ENCODE results near the gene MAML3.

The MAML3 gene

DNA sequence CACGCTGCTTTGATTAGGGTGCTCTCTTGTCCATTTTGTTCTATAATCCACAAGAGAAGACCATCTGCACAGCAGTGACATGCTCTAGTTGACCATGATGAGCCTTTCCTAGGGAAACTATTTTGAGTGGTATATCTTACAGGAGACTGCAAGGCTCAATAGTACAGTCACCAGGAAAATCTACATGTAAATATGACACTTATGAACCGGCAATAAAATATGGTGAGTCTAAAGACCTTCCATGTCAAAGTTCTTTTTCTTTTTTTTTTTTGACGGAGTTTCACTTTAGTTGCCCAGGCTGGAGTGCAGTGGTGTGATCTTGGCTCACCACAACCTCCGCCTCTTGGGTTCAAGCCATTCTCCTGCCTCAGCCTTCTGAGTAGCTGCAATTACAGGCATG, 384.6 kb downstream of the MAML3 start:
- Histone ChIP-seq H3K36me3 (ENCODE audit: insufficient read depth, low read depth, low read length) (no peaks in the 10 kb centered on the region), H3K27ac (ENCODE audit: low read length) (no peak overlapping the region), H3K4me3 (ENCODE audit: low read length) (no peak overlapping the region), H3K9me3 (ENCODE audit: insufficient read depth, low read depth, low read length) (no peaks in the 10 kb centered on the region), H3K4me1 (ENCODE audit: insufficient read depth, low read length) (no peaks in the 10 kb centered on the region), H3K27me3 (ENCODE audit: insufficient read depth, low read length) (no peaks in the 10 kb centered on the region), H3K9ac (ENCODE audit: low read depth, low read length) (no peak overlapping the region)

DNA sequence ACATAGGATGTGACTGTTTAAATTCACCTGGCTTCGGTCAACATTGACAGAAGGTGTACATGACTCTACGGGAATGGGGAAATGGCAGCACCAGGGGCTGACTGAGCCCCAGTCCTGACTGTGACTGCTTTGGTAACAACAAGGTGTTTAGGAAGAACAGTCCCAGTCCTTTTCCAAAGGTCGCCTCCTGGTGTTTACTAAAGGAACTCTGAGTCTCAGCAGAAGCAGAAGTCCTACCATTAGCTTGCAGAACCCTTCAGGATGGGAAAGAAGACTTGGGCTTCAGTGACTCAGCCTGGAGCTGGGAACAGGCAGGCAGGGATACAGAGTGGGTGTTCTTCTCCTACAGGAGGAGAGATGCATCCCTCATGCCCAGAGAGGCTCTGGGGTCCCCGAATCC, 385.1 kb downstream of the MAML3 start:
- Histone ChIP-seq H3K4me1 (ENCODE audit: insufficient read depth, low read length) (no peaks in the 10 kb centered on the region), H3K9me3 (ENCODE audit: insufficient read depth, low read depth, low read length) (no peaks in the 10 kb centered on the region), H3K4me3 (ENCODE audit: low read length) (no peak overlapping the region), H3K36me3 (ENCODE audit: insufficient read depth, low read depth, low read length) (no peaks in the 10 kb centered on the region), H3K9ac (ENCODE audit: low read depth, low read length) (no peak overlapping the region), H3K27ac (ENCODE audit: low read length) (no peak overlapping the region), H3K27me3 (ENCODE audit: insufficient read depth, low read length) (no peaks in the 10 kb centered on the region)

DNA sequence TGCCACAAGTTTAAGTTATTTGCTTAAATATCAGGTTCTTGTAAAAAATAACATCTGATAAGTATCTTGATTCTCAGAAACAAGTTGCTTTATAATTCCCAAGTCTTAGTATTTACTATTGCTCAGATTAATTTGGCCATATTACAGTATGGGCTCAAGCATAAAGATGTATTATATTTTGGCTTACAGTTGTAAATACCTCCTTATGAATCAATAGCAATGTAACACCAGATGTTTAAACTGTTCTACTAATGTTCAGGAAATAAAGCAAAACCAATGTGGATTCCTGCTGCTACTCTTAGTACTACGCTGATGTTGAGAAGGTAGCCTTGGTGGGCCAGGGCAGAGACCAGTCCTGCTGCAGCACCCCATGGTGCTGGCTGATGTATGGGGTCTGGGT, 385.6 kb downstream of the MAML3 start:
- Histone ChIP-seq H3K4me3 (ENCODE audit: low read length) (no peak overlapping the region), H3K9me3 (ENCODE audit: insufficient read depth, low read depth, low read length) (no peaks in the 10 kb centered on the region), H3K9ac (ENCODE audit: low read depth, low read length) (no peak overlapping the region), H3K27me3 (ENCODE audit: insufficient read depth, low read length) (no peaks in the 10 kb centered on the region), H3K36me3 (ENCODE audit: insufficient read depth, low read depth, low read length) (no peaks in the 10 kb centered on the region), H3K4me1 (ENCODE audit: insufficient read depth, low read length) (no peaks in the 10 kb centered on the region), H3K27ac (ENCODE audit: low read length) (no peak overlapping the region)

DNA sequence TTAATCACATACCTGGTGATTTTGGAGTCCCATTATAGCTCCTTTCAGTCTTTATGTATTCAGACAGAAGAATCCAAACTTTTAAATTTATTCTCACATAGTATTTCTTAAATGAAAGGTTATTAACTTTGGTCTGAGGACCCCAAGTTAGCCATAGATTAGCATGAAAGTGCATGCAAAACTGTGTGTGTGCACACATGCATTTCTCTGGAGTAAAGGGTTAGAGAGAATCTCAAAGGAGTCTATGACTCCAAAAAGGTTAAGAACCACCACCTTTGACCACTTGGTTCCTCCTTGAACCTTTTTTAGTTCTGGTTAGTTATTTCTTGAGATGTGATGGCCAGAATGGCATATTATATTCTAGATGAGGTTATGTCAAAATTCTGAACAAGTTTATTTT, 386.4 kb downstream of the MAML3 start:
- Histone ChIP-seq H3K36me3 (ENCODE audit: insufficient read depth, low read depth, low read length) (no peaks in the 10 kb centered on the region), H3K9me3 (ENCODE audit: insufficient read depth, low read depth, low read length) (no peaks in the 10 kb centered on the region), H3K9ac (ENCODE audit: low read depth, low read length) (no peak overlapping the region), H3K27ac (ENCODE audit: low read length) (no peak overlapping the region), H3K27me3 (ENCODE audit: insufficient read depth, low read length) (no peaks in the 10 kb centered on the region), H3K4me3 (ENCODE audit: low read length) (no peak overlapping the region), H3K4me1 (ENCODE audit: insufficient read depth, low read length) (0 out of 2 replicates have a peak, but pooled peaks cover 2% of the 10 kb centered on the region)

DNA sequence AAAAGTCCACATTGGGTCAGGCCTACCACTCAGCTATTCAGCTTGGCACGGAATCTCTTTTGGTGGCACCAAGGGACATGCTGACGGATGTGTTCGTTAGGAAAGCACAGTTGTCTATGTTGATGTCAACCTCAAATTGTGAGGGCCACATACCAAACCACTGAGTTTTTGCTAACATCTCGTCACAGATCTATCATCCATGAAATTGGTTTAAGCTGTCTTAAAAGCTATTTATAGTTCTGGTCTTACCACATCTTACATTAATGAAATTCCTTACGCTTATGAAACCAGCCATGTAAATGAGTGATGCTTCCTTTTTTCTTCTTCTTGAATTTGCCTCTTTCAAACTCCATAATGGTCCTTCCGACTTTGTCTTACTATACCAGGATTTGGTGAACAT, 386.8 kb downstream of the MAML3 start:
- H3K36me3 ChIP-seq (ENCODE audit: insufficient read depth, low read depth, low read length): no peaks in the 10 kb centered on the region
- H3K9me3 ChIP-seq (ENCODE audit: insufficient read depth, low read depth, low read length): no peaks in the 10 kb centered on the region
- H3K4me1 ChIP-seq (ENCODE audit: insufficient read depth, low read length): peaks cover 2% of the 10 kb centered on the region; the same call in 1 of the 2 replicates
- no peaks in the 10 kb centered on the region for H3K27me3 ChIP-seq (ENCODE audit: insufficient read depth, low read length)
- no peak overlapping the region for H3K27ac ChIP-seq (ENCODE audit: low read length)
- H3K9ac ChIP-seq (ENCODE audit: low read depth, low read length): no peak overlapping the region
- H3K4me3 ChIP-seq (ENCODE audit: low read length): no peak overlapping the region

DNA sequence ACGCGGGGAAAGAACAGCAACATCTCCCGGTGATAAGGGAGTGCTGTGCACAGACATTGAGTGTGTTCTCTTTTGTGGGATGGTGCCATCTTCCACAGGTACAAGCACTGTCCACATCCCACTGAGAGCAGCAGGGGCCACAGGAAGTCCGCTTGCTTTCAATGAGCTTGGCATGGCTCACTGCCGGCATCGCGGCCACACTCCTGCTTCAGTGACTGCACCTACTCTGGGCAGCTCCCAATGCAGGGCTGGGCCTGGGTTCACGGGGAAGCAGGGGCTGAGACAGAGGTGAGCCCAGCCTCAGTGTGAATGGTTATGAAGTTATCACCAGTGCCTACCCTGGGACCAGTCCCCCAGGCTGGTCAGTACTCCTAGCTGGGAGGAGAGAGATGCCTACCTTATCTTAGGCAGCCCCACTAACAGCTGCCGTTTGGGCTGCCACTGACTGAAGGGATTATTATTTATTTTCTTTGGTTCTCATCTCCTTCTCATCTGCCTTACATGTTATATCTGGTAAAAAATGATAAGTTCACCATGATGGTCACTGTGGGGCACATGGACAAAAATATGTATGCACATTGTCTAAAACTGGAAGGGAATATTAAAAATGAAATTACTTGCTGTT, 389.2 kb downstream of the MAML3 start:
- H3K27me3 ChIP-seq (ENCODE audit: insufficient read depth, low read length): no peaks in the 10 kb centered on the region
- peaks cover 9% of the 10 kb centered on the region; the same call in 1 of the 2 replicates for H3K4me1 ChIP-seq (ENCODE audit: insufficient read depth, low read length)
- no peak overlapping the region for H3K4me3 ChIP-seq (ENCODE audit: low read length)
- no peak overlapping the region for H3K27ac ChIP-seq (ENCODE audit: low read length)
- H3K9ac ChIP-seq (ENCODE audit: low read depth, low read length): no peak overlapping the region
- no peaks in the 10 kb centered on the region for H3K9me3 ChIP-seq (ENCODE audit: insufficient read depth, low read depth, low read length)
- no peaks in the 10 kb centered on the region for H3K36me3 ChIP-seq (ENCODE audit: insufficient read depth, low read depth, low read length)

DNA sequence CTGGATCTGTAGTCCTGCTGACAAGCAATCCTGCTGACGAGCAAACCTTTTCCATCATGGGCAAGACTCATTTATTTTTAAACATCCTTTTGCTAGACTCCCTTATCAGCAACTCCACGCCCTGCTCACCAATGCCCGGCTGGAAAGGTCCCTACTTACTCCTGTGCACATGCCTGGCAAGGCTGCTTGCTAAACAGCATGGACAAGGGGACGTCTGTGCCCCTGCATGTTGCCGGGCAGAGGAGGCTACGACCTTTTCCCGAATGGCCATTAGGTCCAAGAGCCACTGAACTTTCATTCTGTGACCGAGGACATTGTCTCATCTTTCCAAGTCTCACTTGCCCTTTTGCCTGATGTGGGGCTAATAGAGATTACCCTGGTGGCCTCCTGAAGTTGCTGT, 389.8 kb downstream of the MAML3 start:
- Histone ChIP-seq H3K9me3 (ENCODE audit: insufficient read depth, low read depth, low read length) (no peaks in the 10 kb centered on the region), H3K27me3 (ENCODE audit: insufficient read depth, low read length) (no peaks in the 10 kb centered on the region), H3K36me3 (ENCODE audit: insufficient read depth, low read depth, low read length) (no peaks in the 10 kb centered on the region), H3K4me1 (ENCODE audit: insufficient read depth, low read length) (peaks cover 9% of the 10 kb centered on the region; the same call in 1 of the 2 replicates), H3K4me3 (ENCODE audit: low read length) (no peak overlapping the region), H3K27ac (ENCODE audit: low read length) (no peak overlapping the region), H3K9ac (ENCODE audit: low read depth, low read length) (no peak overlapping the region)

DNA sequence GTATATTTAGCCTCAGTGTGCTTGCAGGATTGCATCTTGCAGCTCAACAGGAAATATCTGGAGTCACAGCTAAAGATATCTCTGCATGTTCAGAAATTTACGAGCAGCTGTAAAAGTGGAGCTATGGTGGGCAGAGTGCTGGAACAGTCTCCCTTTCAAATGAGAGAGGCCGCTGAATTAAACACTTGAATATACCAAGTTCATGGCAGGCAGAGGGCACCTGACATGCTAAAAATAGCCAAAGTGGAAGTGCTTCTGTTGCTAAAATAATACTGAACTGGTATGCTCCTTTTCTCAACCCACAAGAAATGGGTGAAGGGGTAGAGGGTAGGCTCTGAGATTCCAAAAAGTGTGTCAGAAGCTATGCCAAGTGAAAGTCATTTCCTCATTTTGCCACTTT, 390.3 kb downstream of the MAML3 start:
- H3K9ac ChIP-seq (ENCODE audit: low read depth, low read length): no peak overlapping the region
- H3K4me3 ChIP-seq (ENCODE audit: low read length): no peak overlapping the region
- H3K27ac ChIP-seq (ENCODE audit: low read length): no peak overlapping the region
- H3K27me3 ChIP-seq (ENCODE audit: insufficient read depth, low read length): no peaks in the 10 kb centered on the region
- no peaks in the 10 kb centered on the region for H3K36me3 ChIP-seq (ENCODE audit: insufficient read depth, low read depth, low read length)
- H3K4me1 ChIP-seq (ENCODE audit: insufficient read depth, low read length): peaks cover 9% of the 10 kb centered on the region; the same call in 1 of the 2 replicates
- no peaks in the 10 kb centered on the region for H3K9me3 ChIP-seq (ENCODE audit: insufficient read depth, low read depth, low read length)

DNA sequence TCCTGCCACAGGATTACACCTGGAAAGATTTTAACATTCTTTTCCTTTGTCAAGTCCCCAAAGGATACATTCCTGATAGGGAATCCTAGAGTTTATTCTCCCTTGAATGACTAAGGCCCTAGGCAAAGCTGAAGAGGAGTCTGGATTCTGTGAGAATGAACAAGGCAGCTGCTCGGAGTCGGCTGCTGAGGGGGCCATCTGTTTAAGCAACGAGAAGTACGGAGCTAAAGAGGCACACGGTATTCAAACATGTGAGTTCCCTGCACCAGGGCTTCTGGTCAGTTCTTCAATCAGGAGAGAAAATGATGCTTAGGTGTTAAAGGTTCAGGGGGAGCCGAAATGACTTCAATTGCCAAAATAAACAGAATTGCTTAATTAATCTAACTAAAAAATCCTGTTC, 390.8 kb downstream of the MAML3 start:
- Histone ChIP-seq H3K4me1 (ENCODE audit: insufficient read depth, low read length) (peaks cover 9% of the 10 kb centered on the region; the same call in 1 of the 2 replicates), H3K9ac (ENCODE audit: low read depth, low read length) (no peak overlapping the region), H3K27ac (ENCODE audit: low read length) (no peak overlapping the region)

DNA sequence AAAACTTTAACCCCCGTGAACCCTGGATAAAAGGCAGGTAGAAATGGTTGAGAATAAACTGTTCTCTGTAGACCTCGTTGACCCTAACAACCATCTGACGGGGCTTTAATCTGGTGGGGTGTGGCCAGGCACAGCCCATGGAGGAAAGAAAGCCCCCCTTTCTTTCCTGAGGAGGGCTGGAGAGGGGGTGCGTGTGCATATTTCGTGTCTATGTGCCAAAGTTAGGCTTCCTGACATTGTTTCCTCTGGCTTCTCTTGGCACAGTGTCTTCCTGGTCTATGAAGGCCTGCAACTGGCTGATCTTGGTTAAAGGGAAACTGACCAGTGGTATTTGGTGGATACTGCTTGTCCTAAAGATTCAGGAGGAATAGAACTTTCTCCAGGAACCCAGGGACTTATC, 391.3 kb downstream of the MAML3 start:
- no peaks in the 10 kb centered on the region for H3K9me3 ChIP-seq (ENCODE audit: insufficient read depth, low read depth, low read length)
- peaks cover 9% of the 10 kb centered on the region; the same call in 1 of the 2 replicates for H3K4me1 ChIP-seq (ENCODE audit: insufficient read depth, low read length)
- H3K36me3 ChIP-seq (ENCODE audit: insufficient read depth, low read depth, low read length): no peaks in the 10 kb centered on the region
- H3K9ac ChIP-seq (ENCODE audit: low read depth, low read length): no peak overlapping the region
- H3K27ac ChIP-seq (ENCODE audit: low read length): no peak overlapping the region
- H3K27me3 ChIP-seq (ENCODE audit: insufficient read depth, low read length): no peaks in the 10 kb centered on the region
- H3K4me3 ChIP-seq (ENCODE audit: low read length): no peak overlapping the region

More for the DNA sequence above, 390.8 kb downstream of the MAML3 start:
- Histone ChIP-seq H3K36me3 (ENCODE audit: insufficient read depth, low read depth, low read length) (no peaks in the 10 kb centered on the region), H3K27me3 (ENCODE audit: insufficient read depth, low read length) (no peaks in the 10 kb centered on the region), H3K4me3 (ENCODE audit: low read length) (no peak overlapping the region), H3K9me3 (ENCODE audit: insufficient read depth, low read depth, low read length) (no peaks in the 10 kb centered on the region)

DNA sequence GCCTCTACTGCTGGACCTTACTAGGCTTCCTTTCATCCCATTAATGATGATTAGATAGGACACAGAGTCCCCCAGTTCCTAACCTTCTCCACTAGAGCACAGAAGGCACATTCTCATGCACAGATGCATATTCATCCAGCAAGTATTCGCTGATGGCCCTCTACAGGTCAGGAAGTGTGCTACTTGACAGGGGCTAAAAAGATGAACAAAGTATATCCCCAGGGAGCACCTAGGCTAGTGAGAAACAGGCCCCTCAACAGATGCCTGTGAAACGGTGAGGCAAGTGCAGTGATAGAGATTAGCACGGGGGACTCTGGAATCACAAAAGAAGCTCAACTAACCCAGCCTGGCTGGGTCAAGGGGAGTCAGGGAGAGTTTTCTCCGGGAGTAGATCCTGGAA, 392.5 kb downstream of the MAML3 start:
- Histone ChIP-seq H3K9me3 (ENCODE audit: insufficient read depth, low read depth, low read length) (no peaks in the 10 kb centered on the region), H3K36me3 (ENCODE audit: insufficient read depth, low read depth, low read length) (no peaks in the 10 kb centered on the region), H3K9ac (ENCODE audit: low read depth, low read length) (no peak overlapping the region), H3K4me1 (ENCODE audit: insufficient read depth, low read length) (peaks cover 9% of the 10 kb centered on the region; the same call in 1 of the 2 replicates), H3K27ac (ENCODE audit: low read length) (no peak overlapping the region), H3K4me3 (ENCODE audit: low read length) (no peak overlapping the region), H3K27me3 (ENCODE audit: insufficient read depth, low read length) (no peaks in the 10 kb centered on the region)

DNA sequence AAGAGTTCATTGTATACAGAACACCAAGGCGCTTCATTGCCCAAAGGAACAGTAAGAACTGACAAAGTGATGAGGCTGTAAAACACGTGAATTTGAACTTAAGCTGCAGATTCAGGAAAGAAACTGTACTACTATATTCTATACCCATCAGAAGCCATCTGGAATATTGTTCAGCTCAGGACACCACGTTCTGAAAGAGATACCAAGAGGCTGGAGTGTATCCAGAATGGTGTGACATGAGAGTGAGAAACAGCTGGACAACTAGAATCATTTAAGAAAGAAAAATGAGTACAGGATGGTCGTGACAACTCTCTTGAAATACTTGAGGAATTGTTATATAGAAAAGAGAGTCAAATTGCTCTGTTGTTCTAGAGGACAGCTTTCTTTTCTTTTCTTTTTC, 393.4 kb downstream of the MAML3 start:
- H3K4me3 ChIP-seq (ENCODE audit: low read length): no peak overlapping the region
- no peaks in the 10 kb centered on the region for H3K36me3 ChIP-seq (ENCODE audit: insufficient read depth, low read depth, low read length)
- peaks cover 9% of the 10 kb centered on the region; the same call in 1 of the 2 replicates for H3K4me1 ChIP-seq (ENCODE audit: insufficient read depth, low read length)
- no peaks in the 10 kb centered on the region for H3K27me3 ChIP-seq (ENCODE audit: insufficient read depth, low read length)
- H3K9me3 ChIP-seq (ENCODE audit: insufficient read depth, low read depth, low read length): no peaks in the 10 kb centered on the region
- no peak overlapping the region for H3K27ac ChIP-seq (ENCODE audit: low read length)
- H3K9ac ChIP-seq (ENCODE audit: low read depth, low read length): no peak overlapping the region

Data from iPS-20b (cell line).